Stimulated activated CD8-positive, alpha-beta memory T cell treated with anti-CD3 and anti-CD28 coated beads, Interleukin-2, amount 100 ng/mL, for 1 hour (primary cell): ENCODE measurements around the gene GYPA.
A peak's percentile ranks its signal among the peaks of the same experiment; 100 is the strongest.
"Not testable (repeated sequence)": the region's sequence is repeated elsewhere in the genome, so short reads cannot be mapped to it uniquely, and the experiment has no call there.

Experiments
- DNase-seq, 2 donors: peaks; one replicate each; pipeline ENCODE4 v3.0.0-alpha.2; 2020; ENCODE audit warnings: low read depth in 2 of 2

Gene GYPA

DNA sequence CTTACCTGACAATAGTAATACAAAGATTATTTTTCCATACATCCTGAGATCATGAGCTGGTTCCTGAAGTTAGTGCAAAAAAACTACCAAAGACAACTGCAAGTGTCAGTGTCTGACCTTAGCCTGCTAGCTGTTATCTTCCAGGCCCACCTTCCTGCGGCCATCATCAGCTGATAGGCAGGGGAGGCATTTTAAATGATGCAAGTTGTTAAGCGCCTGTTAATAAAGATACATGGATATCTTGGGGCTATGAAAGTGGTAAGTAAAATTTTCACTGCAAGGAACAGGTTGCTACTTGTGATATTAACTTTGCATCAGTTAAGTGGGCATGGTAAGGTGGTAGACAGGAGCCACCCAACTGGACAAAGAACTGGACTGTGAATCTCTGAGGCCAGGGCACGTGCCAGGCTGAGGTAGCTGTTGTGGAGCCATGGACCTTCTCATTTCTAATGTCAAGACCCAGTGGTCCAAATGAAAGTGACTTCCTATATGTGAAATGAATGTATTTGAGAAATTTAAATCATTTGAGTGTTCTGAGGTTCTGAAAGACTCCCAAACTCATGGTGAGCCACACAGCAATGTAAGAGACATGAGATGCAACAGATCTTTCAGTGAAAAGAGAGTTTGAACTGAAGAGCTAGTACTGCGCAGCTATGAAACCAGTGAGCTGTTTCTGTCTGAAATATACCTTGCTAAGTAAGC, at the start of gene GYPA:
Gene GYPA (minus strand): TSS at position 125 of the 702 bp plus-strand sequence. CDS start 83 bp downstream, at position 42.
- not testable (repeated sequence) for DNase-seq

GRCh38 chr4:144190009-144190408, 49.5 kb upstream of the GYPA start:
- DNase-seq: no peak

- DNase-seq: no peak
Observed at GRCh38 chr4:144189121-144189520, 48.6 kb upstream of the GYPA start.

DNA sequence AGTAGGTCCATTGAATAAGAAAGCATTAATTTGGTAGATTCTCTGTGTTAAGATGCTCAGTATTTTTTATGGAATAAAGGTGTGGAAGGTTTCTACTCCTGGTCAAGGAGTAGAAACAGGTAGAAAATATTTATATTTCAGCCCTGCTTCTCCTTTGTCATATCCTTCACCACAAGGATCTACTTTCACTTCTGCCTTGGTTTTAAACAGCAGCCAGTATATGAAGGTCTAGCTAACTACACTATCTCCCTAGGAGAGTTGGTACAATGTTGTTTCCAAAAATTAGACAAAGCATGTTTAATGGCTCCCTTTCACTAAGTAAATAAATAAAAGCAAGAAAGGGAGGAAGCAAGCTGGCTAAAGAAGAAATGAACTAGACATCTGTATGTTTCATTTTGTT, 44.6 kb upstream of the GYPA start:
- no peak for DNase-seq

GRCh38 chr4:144183165-144183564, 42.6 kb upstream of the GYPA start:
- no peak for DNase-seq

DNA sequence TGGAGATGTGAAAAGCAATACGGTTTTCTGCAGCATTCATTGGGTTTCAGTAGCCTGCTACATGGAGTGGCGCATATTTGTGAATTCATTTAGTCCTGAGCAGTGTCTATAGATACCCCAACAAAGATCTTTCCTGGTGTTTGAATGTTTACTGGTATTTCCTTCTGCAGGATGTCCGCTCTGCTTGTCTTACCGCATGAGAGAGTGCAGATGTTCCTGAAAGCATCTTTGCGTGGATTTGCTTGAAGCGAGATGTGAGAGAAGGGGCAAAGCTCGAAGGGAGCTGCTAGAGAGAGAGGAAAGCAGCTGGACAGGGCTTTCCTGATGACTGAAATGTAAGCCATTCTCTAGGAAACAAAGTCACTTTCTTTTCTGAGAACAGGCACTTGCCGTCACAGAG, 40.9 kb upstream of the GYPA start:
- no peak for DNase-seq

DNA sequence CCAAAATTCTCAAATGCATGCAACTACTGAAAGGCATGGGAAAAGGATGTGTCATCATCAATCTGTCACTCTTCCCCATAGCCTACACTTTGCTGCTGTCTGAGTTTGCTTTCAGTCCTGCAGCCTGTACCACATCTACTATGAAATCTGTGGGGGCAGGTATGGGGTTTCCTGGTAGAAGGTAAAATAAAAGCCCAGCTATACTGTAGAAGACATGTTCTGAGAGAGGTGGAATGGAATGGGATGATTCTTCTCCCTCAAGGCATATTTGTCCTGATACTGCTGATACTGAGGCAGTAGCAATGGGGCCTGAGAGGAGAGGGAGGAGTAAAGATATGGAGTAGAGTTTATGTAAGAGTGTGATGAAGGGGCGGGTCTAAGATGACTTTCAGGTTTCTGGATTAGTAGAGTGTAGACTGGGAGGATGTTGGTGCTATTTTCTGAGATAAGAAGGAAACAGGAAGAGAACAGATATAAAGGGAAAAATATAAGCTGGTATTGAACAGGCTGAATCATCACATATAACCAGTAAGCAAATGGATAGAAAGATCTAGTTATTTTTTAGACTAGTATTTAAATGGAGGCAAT, 38.7 kb upstream of the GYPA start:
- DNase-seq: no peak

DNA sequence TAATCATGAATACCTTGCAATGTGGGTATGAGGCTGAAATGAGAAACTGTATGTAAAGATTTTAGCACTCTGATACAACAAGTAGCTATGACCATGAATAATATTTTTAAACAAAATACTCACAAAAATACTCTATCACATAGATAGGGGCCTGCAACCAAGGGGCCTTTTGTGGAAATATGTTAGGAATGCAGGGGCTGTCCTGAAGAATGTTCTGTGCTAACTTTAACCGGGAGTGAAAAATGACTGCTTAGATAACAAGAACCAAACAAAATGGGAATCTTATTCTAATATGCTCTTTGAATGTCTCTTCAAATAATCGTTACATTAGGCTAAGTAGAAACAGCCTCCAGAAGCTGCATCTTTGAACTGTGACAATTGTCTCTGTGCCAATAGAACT, 37.9 kb upstream of the GYPA start:
- DNase-seq: no peak

DNA sequence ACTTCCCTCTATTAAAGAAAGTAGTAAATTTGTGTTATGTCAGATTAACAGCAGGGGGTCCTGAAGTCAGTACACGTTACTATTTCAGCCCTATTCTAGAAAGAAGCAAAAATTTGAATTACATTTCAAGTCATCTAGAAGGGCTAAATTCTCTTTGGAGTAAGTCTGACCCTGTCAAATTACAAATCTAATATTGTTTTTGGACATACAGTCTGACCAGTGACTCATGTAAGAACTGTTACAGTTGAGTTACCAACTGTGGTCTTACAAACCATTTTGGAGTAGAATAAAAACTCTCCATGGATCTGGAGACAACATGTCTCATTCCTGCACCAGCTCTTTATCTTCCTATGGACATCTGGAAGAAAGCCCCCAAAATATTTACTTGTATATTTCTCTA, 36.0 kb upstream of the GYPA start:
- no peak for DNase-seq

DNA sequence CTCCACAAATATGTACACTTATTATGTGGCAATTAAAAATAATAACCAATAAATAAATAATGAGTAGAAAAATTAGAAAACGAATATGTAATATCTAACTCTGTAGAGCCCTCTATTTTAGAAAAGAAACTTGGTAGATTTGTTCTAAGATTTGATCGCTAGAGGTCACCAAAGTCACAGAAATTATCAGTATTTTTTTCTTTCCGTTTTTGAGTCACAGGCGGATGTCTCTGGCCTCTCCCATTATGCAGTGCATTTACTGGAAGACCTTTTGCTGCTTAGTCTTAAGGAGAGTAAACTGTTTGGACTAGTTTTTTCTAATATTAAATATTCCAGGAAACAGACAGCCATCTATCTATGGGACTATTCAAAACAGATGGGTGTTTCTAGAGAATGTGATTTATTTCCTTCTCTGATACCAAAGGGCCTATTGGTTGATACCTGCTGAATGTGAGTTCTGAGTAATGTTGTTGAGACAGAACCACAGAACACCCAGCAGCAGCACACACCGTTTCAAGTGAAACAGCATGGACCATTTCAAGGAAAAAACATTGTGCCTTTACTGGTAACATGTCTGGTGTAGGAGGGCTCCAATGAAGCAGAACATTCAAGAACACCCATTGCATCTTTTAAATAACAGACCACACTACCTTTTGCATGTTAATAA, 34.0 kb upstream of the GYPA start:
- no peak for DNase-seq

- no peak for DNase-seq
Observed at GRCh38 chr4:144171697-144172096, 31.2 kb upstream of the GYPA start.

DNA sequence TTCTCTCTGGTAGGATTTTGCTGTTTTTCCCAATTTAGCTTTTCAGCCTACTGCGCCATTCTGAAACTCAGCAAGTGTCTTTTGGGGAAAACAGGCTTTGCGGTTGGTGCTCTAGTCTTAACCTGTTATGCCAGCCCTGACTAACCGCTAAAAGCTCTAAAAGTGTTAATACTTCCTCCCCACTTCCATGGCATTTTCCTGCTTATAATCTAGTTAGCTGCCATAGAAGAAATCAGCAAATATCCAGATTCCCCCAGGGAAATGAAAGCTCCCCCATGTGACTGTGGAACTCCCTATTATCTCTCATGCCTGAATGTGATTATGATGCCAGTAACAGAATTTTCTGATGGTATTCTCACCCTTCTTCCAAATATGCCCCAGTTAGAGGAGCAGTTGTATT, 28.7 kb upstream of the GYPA start:
- no peak for DNase-seq

- DNase-seq: no peak
Observed at GRCh38 chr4:144154044-144154443, 13.5 kb upstream of the GYPA start.

- peak in 1 of 2 donors; percentile 4 for DNase-seq
Observed at GRCh38 chr4:144142690-144143326, 2.3 kb upstream of the GYPA start.

GRCh38 chr4:144141493-144141892, 975 bp upstream of the GYPA start:
- DNase-seq: no peak

- not testable (repeated sequence) for DNase-seq
Observed at GRCh38 chr4:144139991-144140390, 527 bp downstream of the GYPA start.

- not testable (repeated sequence) for DNase-seq
Observed at GRCh38 chr4:144139547-144139946, 971 bp downstream of the GYPA start.

DNA sequence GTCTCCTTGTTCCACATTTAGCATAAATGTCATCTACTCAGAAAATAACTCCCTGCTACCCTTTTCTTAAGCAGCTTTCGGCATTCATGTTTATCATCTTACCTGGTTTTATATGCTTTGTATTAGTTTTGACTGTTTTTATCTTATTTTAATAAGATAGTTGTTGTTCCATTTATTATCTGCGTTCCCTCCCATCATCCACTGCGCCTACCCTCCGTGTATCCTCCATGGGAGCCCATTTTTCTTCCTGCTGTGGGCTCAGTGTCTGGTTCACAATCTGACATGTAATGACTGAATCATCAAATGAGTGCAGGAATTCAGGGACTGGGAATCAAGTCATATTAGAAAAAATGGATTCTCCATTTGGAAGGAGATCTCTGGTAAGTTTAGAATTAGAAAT, 2.3 kb downstream of the GYPA start:
- not testable (repeated sequence) for DNase-seq

DNA sequence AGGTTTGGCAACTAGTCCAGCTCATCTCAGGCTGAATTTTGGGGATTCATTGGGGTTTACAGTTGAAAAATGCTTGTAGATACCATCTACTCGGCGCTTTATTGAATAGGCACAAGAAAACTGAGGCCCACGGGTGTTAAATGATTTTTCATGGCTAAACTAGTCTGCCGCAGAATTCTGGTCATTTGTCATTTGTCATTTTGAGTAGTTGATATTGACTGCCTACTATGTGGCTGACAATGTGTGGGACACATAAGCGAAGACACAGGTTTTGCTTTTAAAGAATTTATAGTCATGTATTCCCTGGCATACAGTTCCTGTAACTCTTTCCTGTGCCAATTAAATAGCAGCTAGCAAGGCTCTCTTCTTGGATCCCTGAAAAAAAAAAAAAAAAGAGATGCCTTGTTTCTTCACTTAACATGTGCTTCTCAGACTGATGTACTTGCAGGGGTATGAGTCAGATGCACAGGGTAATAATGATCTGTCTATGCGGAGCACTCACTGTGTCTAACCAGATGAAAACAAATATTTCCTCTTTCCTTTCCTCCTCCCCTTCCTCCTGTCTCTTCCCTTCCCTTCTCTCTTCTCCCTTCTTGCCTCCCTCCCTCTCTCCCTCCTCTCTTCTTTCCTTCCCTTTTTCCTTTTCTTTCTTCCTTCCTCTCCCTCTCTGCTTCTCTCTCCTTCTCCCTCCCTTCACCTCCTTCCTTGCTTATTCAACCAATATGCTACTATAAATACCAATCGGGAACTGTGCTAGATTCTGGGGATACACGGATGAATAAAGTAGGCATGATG, 3.2 kb downstream of the GYPA start:
- DNase-seq: not testable (repeated sequence)

DNA sequence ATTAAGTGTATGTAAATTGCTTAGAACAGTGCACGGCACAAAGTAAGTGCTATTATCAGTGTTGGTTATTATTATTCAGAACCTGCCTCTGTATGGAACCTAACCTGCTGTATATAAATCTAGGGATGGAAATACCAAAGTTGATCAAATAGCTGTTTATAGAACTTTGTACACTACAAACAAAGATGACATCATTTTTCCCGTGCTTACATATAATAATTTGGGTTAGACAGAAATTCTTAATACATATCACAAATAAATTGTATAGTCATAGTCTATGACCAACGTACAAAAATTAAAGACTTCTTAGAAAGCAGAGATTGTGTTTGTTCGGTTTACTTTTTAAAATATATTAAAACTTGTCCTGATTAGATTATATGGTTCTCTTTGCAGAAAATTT, 4.3 kb downstream of the GYPA start:
- DNase-seq: not testable (repeated sequence)

GRCh38 chr4:144130167-144130566, 10.4 kb downstream of the GYPA start:
- DNase-seq: not testable (repeated sequence)
